Measurements from ENCODE around the gene LHPP.

- TF ChIP-seq, protein P1, sequence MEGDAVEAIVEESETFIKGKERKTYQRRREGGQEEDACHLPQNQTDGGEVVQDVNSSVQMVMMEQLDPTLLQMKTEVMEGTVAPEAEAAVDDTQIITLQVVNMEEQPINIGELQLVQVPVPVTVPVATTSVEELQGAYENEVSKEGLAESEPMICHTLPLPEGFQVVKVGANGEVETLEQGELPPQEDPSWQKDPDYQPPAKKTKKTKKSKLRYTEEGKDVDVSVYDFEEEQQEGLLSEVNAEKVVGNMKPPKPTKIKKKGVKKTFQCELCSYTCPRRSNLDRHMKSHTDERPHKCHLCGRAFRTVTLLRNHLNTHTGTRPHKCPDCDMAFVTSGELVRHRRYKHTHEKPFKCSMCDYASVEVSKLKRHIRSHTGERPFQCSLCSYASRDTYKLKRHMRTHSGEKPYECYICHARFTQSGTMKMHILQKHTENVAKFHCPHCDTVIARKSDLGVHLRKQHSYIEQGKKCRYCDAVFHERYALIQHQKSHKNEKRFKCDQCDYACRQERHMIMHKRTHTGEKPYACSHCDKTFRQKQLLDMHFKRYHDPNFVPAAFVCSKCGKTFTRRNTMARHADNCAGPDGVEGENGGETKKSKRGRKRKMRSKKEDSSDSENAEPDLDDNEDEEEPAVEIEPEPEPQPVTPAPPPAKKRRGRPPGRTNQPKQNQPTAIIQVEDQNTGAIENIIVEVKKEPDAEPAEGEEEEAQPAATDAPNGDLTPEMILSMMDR (IDR thresholded peaks at IDR 0.05; ENCODE audit: insufficient read depth, low read length): no peak
- TF ChIP-seq REST (IDR thresholded peaks at IDR 0.05; ENCODE audit: insufficient replicate concordance, low read depth): no peak
- no peak for TF ChIP-seq POLR2AphosphoS5 (IDR thresholded peaks at IDR 0.05; ENCODE audit: low read depth)
Measured at GRCh38 chr10:124545351-124546054, 83.9 kb downstream of the LHPP start.
